ENCODE results near the gene CBR4.

Gene CBR4

DNA sequence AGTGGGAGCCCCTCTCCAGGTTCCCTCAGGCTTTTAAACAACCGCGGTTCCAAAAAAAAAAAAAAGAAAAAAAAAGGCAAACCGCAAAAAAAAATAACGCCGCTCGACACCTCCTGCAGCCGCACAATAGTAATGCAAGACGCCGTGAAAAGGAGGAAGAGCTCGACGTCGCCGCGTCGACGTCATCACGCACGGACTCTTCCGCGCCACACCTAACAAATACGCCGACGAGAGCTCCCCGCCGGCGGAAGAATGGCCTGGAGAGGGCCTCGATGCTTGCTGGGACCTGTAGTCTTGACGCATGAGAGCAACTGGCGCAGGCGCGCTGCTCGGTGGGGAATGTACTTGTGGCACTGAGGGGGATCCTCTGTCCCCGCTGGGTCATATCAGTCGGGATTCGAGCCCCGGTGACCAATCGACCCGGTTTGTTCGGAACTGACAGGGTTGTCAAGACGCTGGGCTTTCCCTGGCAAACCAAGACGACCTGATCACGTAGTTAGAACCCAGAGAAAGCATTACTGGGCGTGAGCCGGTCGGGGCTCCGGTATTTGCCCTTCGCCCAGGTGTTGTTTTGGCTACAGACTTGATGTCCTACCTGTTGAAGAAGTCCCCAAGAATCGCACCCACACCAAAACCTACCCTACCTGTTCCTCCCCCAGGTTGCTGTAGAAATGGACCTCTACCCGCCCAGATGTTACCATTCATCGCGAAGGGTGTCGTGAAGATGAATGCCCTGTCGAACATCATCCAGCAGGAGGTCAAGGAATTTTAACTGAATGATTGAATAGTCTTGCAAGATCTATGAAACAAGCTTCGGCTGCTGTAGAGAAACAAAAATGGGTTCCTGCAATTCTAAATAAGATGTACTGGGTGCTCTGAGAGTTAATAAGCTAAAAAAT is at the start of gene CBR4:
Gene CBR4, minus strand, starts transcription at position 131 of the 899 bp plus-strand sequence. CDS start 166 bp downstream, outside the sequence.
- TF ChIP-seq TCF12 (IDR thresholded peaks at IDR 0.05; ENCODE audit: low read depth) (peak; percentile 44; the same call in 1 of the 2 replicates), RAD21 (IDR thresholded peaks at IDR 0.05; ENCODE audit: low read depth) (no peak; the same call in 1 of the 2 replicates), CEBPB (IDR thresholded peaks at IDR 0.05) (no peak), EP300 (IDR thresholded peaks at IDR 0.05; ENCODE audit: borderline replicate concordance) (no peak), TAF1 (IDR thresholded peaks at IDR 0.05; ENCODE audit: low read depth) (peak; percentile 74), ZBTB7A (IDR thresholded peaks at IDR 0.05; ENCODE audit: low read depth) (peak; percentile 61; the same call in 1 of the 2 replicates), CREB1 (IDR thresholded peaks at IDR 0.05; ENCODE audit: low read depth) (peak; percentile 84), FOXM1 (IDR thresholded peaks at IDR 0.05; ENCODE audit: borderline replicate concordance, low read depth) (no peak), NFIC (IDR thresholded peaks at IDR 0.05) (no peak), YY1 (IDR thresholded peaks at IDR 0.05; ENCODE audit: low read depth) (0 out of 2 replicates have a peak, but pooled peaks have one; percentile 60), TEAD4 (IDR thresholded peaks at IDR 0.05) (no peak)
- TF ChIP-seq, protein P1, sequence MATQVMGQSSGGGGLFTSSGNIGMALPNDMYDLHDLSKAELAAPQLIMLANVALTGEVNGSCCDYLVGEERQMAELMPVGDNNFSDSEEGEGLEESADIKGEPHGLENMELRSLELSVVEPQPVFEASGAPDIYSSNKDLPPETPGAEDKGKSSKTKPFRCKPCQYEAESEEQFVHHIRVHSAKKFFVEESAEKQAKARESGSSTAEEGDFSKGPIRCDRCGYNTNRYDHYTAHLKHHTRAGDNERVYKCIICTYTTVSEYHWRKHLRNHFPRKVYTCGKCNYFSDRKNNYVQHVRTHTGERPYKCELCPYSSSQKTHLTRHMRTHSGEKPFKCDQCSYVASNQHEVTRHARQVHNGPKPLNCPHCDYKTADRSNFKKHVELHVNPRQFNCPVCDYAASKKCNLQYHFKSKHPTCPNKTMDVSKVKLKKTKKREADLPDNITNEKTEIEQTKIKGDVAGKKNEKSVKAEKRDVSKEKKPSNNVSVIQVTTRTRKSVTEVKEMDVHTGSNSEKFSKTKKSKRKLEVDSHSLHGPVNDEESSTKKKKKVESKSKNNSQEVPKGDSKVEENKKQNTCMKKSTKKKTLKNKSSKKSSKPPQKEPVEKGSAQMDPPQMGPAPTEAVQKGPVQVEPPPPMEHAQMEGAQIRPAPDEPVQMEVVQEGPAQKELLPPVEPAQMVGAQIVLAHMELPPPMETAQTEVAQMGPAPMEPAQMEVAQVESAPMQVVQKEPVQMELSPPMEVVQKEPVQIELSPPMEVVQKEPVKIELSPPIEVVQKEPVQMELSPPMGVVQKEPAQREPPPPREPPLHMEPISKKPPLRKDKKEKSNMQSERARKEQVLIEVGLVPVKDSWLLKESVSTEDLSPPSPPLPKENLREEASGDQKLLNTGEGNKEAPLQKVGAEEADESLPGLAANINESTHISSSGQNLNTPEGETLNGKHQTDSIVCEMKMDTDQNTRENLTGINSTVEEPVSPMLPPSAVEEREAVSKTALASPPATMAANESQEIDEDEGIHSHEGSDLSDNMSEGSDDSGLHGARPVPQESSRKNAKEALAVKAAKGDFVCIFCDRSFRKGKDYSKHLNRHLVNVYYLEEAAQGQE (IDR thresholded peaks at IDR 0.05; ENCODE audit: low read depth), result no peak
- TF ChIP-seq, protein P2, sequence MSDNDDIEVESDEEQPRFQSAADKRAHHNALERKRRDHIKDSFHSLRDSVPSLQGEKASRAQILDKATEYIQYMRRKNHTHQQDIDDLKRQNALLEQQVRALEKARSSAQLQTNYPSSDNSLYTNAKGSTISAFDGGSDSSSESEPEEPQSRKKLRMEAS (IDR thresholded peaks at IDR 0.05), result peak; percentile 35; the same call in 1 of the 2 replicates

DNA sequence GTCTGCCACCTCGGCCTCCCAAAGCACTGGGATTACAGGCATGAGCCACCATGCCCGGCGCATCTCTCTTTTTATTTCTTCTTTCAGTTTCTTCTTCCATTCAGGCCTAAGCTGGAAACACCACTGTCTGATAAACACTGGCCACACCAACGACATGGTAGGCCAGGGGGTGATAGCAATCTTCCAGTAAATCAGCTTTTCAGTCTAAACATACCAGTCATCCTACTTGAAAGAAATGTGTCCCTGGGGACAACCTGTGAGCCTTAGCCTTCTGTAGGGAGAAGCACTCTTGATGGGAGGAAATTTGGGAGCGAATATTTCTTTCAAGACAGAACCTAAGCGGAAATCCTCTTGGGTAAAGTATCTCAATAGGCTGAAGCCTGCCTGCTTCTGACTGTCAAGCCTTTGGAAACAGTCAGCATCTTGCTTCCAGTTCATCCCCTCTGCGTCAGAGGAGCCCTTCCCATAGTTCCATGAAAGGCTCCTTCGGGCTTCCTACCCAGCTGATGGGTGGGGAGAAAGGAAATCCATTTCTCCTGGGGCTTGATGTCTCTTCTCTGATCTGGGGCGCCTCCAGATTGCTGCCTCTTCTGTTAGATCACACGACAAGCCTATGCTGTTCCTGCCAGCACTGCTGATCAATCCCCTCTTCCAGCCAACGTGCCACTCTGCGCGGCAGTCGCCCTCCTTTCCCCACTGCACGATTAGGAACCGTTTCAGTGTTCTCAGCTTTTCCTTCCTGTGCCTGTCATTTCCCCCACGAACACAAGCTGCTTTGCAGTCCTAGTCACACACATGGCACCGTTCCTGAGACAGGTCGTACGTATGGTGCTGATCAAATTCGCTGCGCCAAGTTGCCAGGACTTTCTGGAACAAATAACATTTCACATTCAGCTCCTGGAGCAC is 49.5 kb upstream of the CBR4 start:
- TF ChIP-seq TEAD4 (IDR thresholded peaks at IDR 0.05) (no peak), FOXM1 (IDR thresholded peaks at IDR 0.05; ENCODE audit: borderline replicate concordance, low read depth) (no peak)

DNA sequence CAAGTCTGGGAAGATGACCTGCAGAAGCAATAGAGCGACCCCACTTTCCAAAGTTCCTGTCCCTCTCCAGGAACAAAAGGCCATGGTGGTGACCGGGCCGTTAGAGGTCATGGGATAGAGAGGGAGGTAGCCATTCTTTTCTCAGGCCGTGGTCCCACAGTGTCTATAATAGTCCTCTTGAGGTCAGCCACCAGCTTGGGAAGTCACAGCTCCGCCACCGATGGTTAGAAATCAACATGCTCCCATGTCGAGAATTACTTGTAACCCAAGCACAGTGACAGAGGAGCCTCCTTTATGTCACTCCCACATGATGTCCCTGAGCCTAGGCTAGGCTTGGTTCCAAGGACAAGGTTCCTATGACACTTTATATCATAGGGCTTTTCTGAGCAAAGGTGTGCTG is 48.3 kb upstream of the CBR4 start:
- no peak for TF ChIP-seq CREB1 (IDR thresholded peaks at IDR 0.05; ENCODE audit: low read depth)

DNA sequence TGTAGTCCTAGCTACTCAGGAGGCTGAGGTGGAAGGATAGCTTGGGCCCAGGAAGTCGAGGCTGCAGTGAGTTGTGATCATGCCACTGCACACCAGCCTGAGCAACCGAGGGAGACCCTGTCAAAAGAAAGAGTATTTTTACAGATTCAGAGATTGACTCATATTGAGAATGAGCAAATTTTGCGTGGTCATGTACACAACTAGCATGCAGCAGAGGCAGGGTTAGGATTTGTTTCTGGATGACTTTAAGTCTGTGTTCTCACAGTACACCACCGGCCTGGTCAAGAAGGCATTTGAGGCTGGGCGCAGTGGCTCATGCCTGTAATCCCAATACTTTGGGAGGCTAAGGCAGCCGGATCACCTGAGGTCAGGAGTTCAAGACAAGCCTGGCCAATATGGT is 44.8 kb upstream of the CBR4 start:
- TF ChIP-seq, protein P2 (IDR thresholded peaks at IDR 0.05), result no peak
- no peak for TF ChIP-seq CREB1 (IDR thresholded peaks at IDR 0.05; ENCODE audit: low read depth)
- TF ChIP-seq ZBTB7A (IDR thresholded peaks at IDR 0.05; ENCODE audit: low read depth), result no peak
- no peak for TF ChIP-seq NFIC (IDR thresholded peaks at IDR 0.05)
- TF ChIP-seq YY1 (IDR thresholded peaks at IDR 0.05; ENCODE audit: low read depth), result no peak
- TF ChIP-seq, protein P1 (IDR thresholded peaks at IDR 0.05; ENCODE audit: low read depth), result no peak
- TF ChIP-seq EP300 (IDR thresholded peaks at IDR 0.05; ENCODE audit: borderline replicate concordance), result no peak
- no peak for TF ChIP-seq TCF12 (IDR thresholded peaks at IDR 0.05; ENCODE audit: low read depth)
- no peak for TF ChIP-seq TAF1 (IDR thresholded peaks at IDR 0.05; ENCODE audit: low read depth)
- TF ChIP-seq RAD21 (IDR thresholded peaks at IDR 0.05; ENCODE audit: low read depth), result no peak
- TF ChIP-seq EGR1 (IDR thresholded peaks at IDR 0.05), result no peak

DNA sequence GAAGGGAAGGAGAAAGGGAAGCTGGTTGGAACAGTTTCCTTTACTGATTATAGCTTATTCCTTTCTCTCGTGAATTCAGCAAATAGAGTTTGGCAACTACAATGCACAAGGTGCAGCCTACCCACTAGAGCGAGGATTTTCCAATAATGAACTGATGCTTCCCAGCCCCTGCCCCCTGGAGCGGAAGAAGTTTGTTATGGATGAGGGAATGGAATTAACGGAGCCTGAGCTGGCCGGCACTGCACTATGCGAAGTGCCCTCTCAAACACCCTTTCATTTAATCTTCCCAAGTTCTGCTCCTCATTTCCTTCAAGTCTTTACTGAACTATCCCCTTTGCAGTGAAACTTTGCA is 42.5 kb upstream of the CBR4 start:
- TF ChIP-seq TCF12 (IDR thresholded peaks at IDR 0.05; ENCODE audit: low read depth), result no peak
- no peak for TF ChIP-seq TAF1 (IDR thresholded peaks at IDR 0.05; ENCODE audit: low read depth)
- TF ChIP-seq, protein P3, sequence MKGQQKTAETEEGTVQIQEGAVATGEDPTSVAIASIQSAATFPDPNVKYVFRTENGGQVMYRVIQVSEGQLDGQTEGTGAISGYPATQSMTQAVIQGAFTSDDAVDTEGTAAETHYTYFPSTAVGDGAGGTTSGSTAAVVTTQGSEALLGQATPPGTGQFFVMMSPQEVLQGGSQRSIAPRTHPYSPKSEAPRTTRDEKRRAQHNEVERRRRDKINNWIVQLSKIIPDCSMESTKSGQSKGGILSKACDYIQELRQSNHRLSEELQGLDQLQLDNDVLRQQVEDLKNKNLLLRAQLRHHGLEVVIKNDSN (IDR thresholded peaks at IDR 0.05), result no peak
- no peak for TF ChIP-seq NFIC (IDR thresholded peaks at IDR 0.05)
- TF ChIP-seq EP300 (IDR thresholded peaks at IDR 0.05; ENCODE audit: borderline replicate concordance), result no peak
- TF ChIP-seq, protein P2 (IDR thresholded peaks at IDR 0.05), result no peak
- no peak for TF ChIP-seq CREB1 (IDR thresholded peaks at IDR 0.05; ENCODE audit: low read depth)
- no peak for TF ChIP-seq TEAD4 (IDR thresholded peaks at IDR 0.05)
- no peak for TF ChIP-seq RAD21 (IDR thresholded peaks at IDR 0.05; ENCODE audit: low read depth)
- no peak for TF ChIP-seq CEBPB (IDR thresholded peaks at IDR 0.05)
- TF ChIP-seq YY1 (IDR thresholded peaks at IDR 0.05; ENCODE audit: low read depth), result no peak
- no peak for TF ChIP-seq ZBTB7A (IDR thresholded peaks at IDR 0.05; ENCODE audit: low read depth)
- no peak for TF ChIP-seq EGR1 (IDR thresholded peaks at IDR 0.05)
- TF ChIP-seq FOXM1 (IDR thresholded peaks at IDR 0.05; ENCODE audit: borderline replicate concordance, low read depth), result no peak
- TF ChIP-seq, protein P1 (IDR thresholded peaks at IDR 0.05; ENCODE audit: low read depth), result no peak

Measured in Ishikawa (cell line).